ENCODE results near the gene PHACTR1. TPM values are rescaled to one million over a fixed set of nuclear protein-coding genes. Genes with fewer than 3 reads are reported as not detected.

PHACTR1 gene
- total RNA-seq, 1 donor from 2014 or later, result 85.9 TPM

DNA sequence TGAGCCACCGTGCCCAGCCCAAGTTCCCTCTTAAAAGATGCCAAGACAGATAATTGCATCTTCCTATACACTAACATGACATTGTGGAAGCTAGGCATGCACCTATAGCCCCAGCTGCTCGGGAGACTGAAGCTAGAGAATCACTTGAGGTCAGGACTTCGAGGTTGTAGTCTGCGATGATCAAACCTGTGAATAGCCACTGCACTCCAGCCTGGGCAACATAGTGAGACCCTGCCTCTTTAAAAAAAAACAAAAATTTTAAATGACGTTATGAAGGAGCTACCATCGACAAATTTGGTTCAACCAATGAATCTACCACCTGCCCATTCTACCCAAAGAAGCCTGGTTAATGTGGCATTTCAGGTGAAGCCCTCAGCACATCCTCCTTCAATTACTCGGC, 531.1 kb downstream of the PHACTR1 start:
- TF ChIP-seq, protein P1, sequence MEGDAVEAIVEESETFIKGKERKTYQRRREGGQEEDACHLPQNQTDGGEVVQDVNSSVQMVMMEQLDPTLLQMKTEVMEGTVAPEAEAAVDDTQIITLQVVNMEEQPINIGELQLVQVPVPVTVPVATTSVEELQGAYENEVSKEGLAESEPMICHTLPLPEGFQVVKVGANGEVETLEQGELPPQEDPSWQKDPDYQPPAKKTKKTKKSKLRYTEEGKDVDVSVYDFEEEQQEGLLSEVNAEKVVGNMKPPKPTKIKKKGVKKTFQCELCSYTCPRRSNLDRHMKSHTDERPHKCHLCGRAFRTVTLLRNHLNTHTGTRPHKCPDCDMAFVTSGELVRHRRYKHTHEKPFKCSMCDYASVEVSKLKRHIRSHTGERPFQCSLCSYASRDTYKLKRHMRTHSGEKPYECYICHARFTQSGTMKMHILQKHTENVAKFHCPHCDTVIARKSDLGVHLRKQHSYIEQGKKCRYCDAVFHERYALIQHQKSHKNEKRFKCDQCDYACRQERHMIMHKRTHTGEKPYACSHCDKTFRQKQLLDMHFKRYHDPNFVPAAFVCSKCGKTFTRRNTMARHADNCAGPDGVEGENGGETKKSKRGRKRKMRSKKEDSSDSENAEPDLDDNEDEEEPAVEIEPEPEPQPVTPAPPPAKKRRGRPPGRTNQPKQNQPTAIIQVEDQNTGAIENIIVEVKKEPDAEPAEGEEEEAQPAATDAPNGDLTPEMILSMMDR (IDR thresholded peaks at IDR 0.05; ENCODE audit: borderline replicate concordance), result no peak
- DNase-seq, result no peak
- Histone ChIP-seq H3K4me1 (no peaks in the 10 kb centered on the region), H3K27ac (replicated peaks) (no peak overlapping the region), H3K4me3 (no peak overlapping the region), H3K9me3 (replicated peaks) (peaks cover 5% of the 10 kb centered on the region), H3K27me3 (ENCODE audit: low read depth) (no peaks in the 10 kb centered on the region), H3K36me3 (no peaks in the 10 kb centered on the region)
- intact Hi-C loops (cut with micrococcal nuclease), result no loop called here

DNA sequence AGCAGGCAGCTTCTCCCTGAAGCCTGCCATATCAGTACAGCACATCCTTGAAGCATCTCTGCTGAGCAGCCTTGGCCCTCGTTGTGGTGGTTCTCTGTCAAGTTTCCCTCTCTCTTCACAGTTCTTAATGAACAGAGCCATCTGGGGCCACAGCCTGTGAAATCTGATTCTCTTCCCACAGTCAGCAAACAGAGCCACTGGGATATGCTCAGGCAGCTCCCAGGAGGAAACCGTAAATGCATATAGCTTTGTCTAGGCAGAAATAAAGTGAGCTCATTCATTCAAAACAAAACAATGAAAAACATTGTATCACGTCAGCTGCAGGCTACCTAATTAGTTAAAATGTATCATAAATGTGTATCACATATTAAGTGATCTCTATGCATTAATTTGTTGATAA, 531.5 kb downstream of the PHACTR1 start:
- TF ChIP-seq, protein P1 (IDR thresholded peaks at IDR 0.05; ENCODE audit: borderline replicate concordance), result no peak
- intact Hi-C loops (cut with micrococcal nuclease), result no loop called here
- Histone ChIP-seq H3K27me3 (ENCODE audit: low read depth) (no peaks in the 10 kb centered on the region), H3K4me3 (no peak overlapping the region), H3K36me3 (no peaks in the 10 kb centered on the region), H3K27ac (replicated peaks) (no peak overlapping the region), H3K9me3 (replicated peaks) (peaks cover 5% of the 10 kb centered on the region), H3K4me1 (no peaks in the 10 kb centered on the region)
- no peak for DNase-seq

DNA sequence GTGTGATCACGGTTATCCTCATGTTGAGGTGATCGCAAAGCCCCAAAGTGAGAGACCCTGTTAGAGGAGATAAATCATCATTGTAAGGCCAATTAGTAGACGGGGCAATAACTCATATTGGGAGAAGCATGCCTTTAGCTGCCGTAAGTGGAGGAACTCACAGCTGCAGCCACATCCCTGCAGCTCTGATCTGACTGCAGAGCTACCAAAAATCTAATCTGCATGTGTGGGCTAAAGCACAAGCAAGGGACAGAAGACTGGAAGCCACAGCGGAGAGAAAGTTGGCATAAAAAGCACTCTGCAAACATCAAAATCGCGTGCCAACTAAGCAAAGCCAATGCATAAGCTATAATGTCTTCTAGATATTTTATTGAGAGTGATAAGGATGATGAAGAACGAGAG, 532.0 kb downstream of the PHACTR1 start:
- Histone ChIP-seq H3K4me1 (no peaks in the 10 kb centered on the region), H3K36me3 (no peaks in the 10 kb centered on the region), H3K9me3 (replicated peaks) (peaks cover 4% of the 10 kb centered on the region), H3K27ac (replicated peaks) (no peak overlapping the region), H3K27me3 (ENCODE audit: low read depth) (no peaks in the 10 kb centered on the region), H3K4me3 (no peak overlapping the region)
- TF ChIP-seq, protein P1 (IDR thresholded peaks at IDR 0.05; ENCODE audit: borderline replicate concordance), result no peak
- no peak for DNase-seq
- intact Hi-C loops (cut with micrococcal nuclease), result no loop called here

DNA sequence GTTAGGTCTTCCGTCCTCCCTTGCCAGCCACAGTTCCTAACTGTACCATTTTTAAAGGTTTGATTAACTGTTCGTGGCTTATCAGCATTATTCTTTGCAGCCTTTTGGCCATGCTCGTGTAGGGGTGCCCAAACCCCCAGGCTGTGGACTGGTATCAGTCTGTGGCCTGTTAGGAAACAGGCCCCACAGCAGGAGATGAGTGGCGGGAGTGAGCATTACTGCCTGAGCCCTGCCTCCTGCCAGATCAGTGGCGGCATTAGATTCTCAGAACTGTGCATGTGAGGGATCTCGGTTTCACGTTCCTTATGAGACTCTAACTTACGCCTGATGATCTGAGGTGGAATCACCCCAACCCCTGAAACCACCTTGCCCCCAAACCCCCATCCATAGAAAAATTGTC, 532.4 kb downstream of the PHACTR1 start:
- H3K27me3 ChIP-seq (ENCODE audit: low read depth), result no peaks in the 10 kb centered on the region
- H3K27ac ChIP-seq (replicated peaks), result no peak overlapping the region
- no peak overlapping the region for H3K4me3 ChIP-seq
- TF ChIP-seq, protein P1 (IDR thresholded peaks at IDR 0.05; ENCODE audit: borderline replicate concordance), result no peak
- H3K9me3 ChIP-seq (replicated peaks), result no peaks in the 10 kb centered on the region
- no peak for DNase-seq
- intact Hi-C loops (cut with micrococcal nuclease), result no loop called here
- H3K4me1 ChIP-seq, result no peaks in the 10 kb centered on the region
- no peaks in the 10 kb centered on the region for H3K36me3 ChIP-seq

DNA sequence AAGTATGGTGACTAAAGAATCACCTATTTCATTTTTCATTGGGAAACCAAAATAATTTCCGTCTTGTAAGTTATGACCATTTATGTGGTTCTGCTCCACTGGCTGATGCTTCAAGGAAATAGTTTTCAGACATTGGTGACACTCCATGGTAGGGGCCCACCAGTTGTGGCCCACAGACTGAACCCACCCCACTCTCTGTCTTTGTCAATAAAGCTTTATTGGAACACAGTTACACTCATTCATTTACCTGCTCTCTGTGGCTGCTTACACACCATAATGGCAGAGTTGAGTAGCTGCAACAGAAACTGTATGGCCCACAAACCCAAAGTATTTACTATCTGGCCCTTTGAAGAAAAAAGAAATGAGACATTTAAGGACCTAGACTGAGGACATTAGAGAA, 533.2 kb downstream of the PHACTR1 start:
- TF ChIP-seq, protein P1 (IDR thresholded peaks at IDR 0.05; ENCODE audit: borderline replicate concordance), result no peak
- DNase-seq, result no peak
- H3K36me3 ChIP-seq, result no peaks in the 10 kb centered on the region
- intact Hi-C loops (cut with micrococcal nuclease), result no loop called here
- no peak overlapping the region for H3K27ac ChIP-seq (replicated peaks)
- H3K4me1 ChIP-seq, result no peaks in the 10 kb centered on the region
- H3K9me3 ChIP-seq (replicated peaks), result no peaks in the 10 kb centered on the region
- no peaks in the 10 kb centered on the region for H3K27me3 ChIP-seq (ENCODE audit: low read depth)
- no peak overlapping the region for H3K4me3 ChIP-seq

DNA sequence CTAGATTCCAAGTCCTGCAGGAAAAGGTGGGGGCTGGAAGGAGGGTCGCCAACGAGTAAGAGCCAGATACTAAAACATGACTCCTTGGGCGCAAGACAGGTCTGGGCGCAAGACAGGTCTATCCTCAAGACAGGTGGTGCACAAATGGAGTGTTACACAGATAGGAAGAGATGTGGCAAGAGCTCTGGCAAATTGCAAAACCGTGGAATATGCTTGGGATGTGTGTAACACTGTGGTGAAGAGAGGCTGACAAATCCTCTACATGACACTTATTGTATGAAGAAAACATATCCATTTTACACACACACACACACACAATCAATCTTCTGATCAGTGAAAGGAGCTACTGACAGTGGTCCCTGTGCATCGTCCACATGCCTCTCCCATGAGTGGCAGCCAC, 534.1 kb downstream of the PHACTR1 start:
- no peaks in the 10 kb centered on the region for H3K27me3 ChIP-seq (ENCODE audit: low read depth)
- H3K27ac ChIP-seq (replicated peaks), result no peak overlapping the region
- TF ChIP-seq, protein P1 (IDR thresholded peaks at IDR 0.05; ENCODE audit: borderline replicate concordance), result no peak
- no peak overlapping the region for H3K4me3 ChIP-seq
- no peaks in the 10 kb centered on the region for H3K36me3 ChIP-seq
- peaks cover 3% of the 10 kb centered on the region for H3K9me3 ChIP-seq (replicated peaks)
- no peak for DNase-seq
- intact Hi-C loops (cut with micrococcal nuclease), result no loop called here
- peaks cover 3% of the 10 kb centered on the region for H3K4me1 ChIP-seq

Data from left ventricle myocardium inferior (tissue), 1 donor.